PC-3 (cell line): ENCODE results near the gene CAMK2N2. TPM values are rescaled to one million over a fixed set of nuclear protein-coding genes. Genes with fewer than 3 reads are reported as not detected.

Source experiments
- ATAC-seq: fragments of 200-7000 bp; cut with Tn5 transposase; 2 replicates; pipeline ENCODE4 v1.9.1; 2020; ENCODE audit warnings: mild to moderate bottlenecking, moderate library complexity
- BruUV-seq: library from RNA; stranded (reverse); fragments of 400-500 nt; replicated peaks from 2 replicates; lab custom pipeline; 2021; lab: Mats Ljungman, UMichigan
- CTCF ChIA-PET: fragments of 300-600 bp; sonication (Branson Sonifier 250); formaldehyde crosslinking; loops from one replicate; lab custom pipeline; 2022; ENCODE audit warnings: antibody characterized with exemption; lab: Charles Lee
- POLR2A ChIA-PET: fragments of 300-600 bp; sonication (Branson Sonifier 250); formaldehyde crosslinking; loops from one replicate; lab custom pipeline; 2022; ENCODE audit warnings: antibody characterized with exemption; ENCODE audit not compliant: unreplicated experiment; lab: Charles Lee
- DNase-seq: peaks from one replicate; pipeline ENCODE4 v3.0.0-alpha.2; 2015
- H2AFZ ChIP-seq: fragments of 300-600 bp; sonication (generic); 2 replicates; pipeline ENCODE4 v1.6.0; 2016; ENCODE audit warnings: antibody characterized with exemption, low read length
- H3F3A ChIP-seq: fragments of 300-600 bp; sonication (generic); one replicate; pipeline ENCODE4 v1.6.0; 2017; ENCODE audit warnings: antibody characterized with exemption, low read length, control low read depth, mild to moderate bottlenecking; ENCODE audit not compliant: unreplicated experiment
- H3K27ac ChIP-seq: fragments of 300-600 bp; sonication (generic); 2 replicates; pipeline ENCODE4 v1.5.1; 2016; ENCODE audit warnings: mild to moderate bottlenecking, low read length
- H3K27me3 ChIP-seq: fragments of 300-600 bp; sonication (generic); 2 replicates; pipeline ENCODE4 v1.6.1; 2016; ENCODE audit warnings: low read length, mixed read lengths
- H3K36me3 ChIP-seq: fragments of 300-600 bp; sonication (generic); 2 replicates; pipeline ENCODE4 v1.6.1; 2016; ENCODE audit warnings: low read depth, mixed run types, low read length, mixed read lengths
- H3K4me1 ChIP-seq: fragments of 300-600 bp; sonication (generic); 2 replicates; pipeline ENCODE4 v1.5.1; 2016; ENCODE audit warnings: low read length; ENCODE audit not compliant: insufficient read depth
- H3K4me2 ChIP-seq: fragments of 300-600 bp; sonication (generic); 2 replicates; pipeline ENCODE4 v1.6.0; 2016; ENCODE audit warnings: low read length
- H3K4me3 ChIP-seq: fragments of 300-600 bp; sonication (generic); 2 replicates; pipeline ENCODE4 v1.5.1; 2016; ENCODE audit warnings: mild to moderate bottlenecking, low read length, mixed read lengths
- H3K79me2 ChIP-seq: fragments of 300-600 bp; sonication (generic); 2 replicates; pipeline ENCODE4 v1.6.1; 2017; ENCODE audit warnings: low read length, mixed read lengths
- H3K9ac ChIP-seq: fragments of 300-600 bp; sonication (generic); 2 replicates; pipeline ENCODE4 v1.6.0; 2016; ENCODE audit warnings: mild to moderate bottlenecking, low read length
- H3K9me2 ChIP-seq: fragments of 300-600 bp; sonication (generic); replicated peaks from 2 replicates; pipeline ENCODE4 v1.6.1; 2016; ENCODE audit warnings: mixed run types, low read length, mixed read lengths
- H3K9me3 ChIP-seq: fragments of 300-600 bp; sonication (generic); 2 replicates; pipeline ENCODE4 v1.6.1; 2016; ENCODE audit warnings: low read length, mixed read lengths
- H4K20me1 ChIP-seq: fragments of 300-600 bp; sonication (generic); 2 replicates; pipeline ENCODE4 v1.6.1; 2016; ENCODE audit warnings: low read length, mixed read lengths
- EZH2 ChIP-seq: fragments of 300-600 bp; sonication (generic); IDR thresholded peaks from one replicate; pipeline ENCODE4 v1.6.1; 2017; ENCODE audit warnings: antibody characterized with exemption, mild to moderate bottlenecking, low read length; ENCODE audit not compliant: unreplicated experiment
- EZH2phosphoT487 ChIP-seq: fragments of 300-600 bp; sonication (generic); IDR thresholded peaks from 2 replicates; pipeline ENCODE4 v1.6.1; 2018; ENCODE audit warnings: mild to moderate bottlenecking, antibody characterized with exemption, low read length, borderline replicate concordance
- intact Hi-C: fragments of 100-400 bp; cut with micrococcal nuclease; formaldehyde crosslinking; loops from 2 replicates; pipeline ENCODE4 v1.9.0; 2023
- total RNA-seq: library from RNA; depleted of rRNA; stranded (reverse); fragments of >200 nt; gene quantifications from 2 replicates; pipeline ENCODE4 v1.2.3, GENCODE V29; 2014
- TF ChIP-seq, protein P1 (sequence below): fragments of 300-600 bp; sonication (generic); conservative IDR thresholded peaks from 2 replicates; pipeline ENCODE4 v1.5.1; 2017; ENCODE audit warnings: antibody characterized with exemption, low read depth, mild to moderate bottlenecking, low read length

Gene CAMK2N2
- total RNA-seq, 1 experiment from 2014 or later, result 1.1 TPM

DNA sequence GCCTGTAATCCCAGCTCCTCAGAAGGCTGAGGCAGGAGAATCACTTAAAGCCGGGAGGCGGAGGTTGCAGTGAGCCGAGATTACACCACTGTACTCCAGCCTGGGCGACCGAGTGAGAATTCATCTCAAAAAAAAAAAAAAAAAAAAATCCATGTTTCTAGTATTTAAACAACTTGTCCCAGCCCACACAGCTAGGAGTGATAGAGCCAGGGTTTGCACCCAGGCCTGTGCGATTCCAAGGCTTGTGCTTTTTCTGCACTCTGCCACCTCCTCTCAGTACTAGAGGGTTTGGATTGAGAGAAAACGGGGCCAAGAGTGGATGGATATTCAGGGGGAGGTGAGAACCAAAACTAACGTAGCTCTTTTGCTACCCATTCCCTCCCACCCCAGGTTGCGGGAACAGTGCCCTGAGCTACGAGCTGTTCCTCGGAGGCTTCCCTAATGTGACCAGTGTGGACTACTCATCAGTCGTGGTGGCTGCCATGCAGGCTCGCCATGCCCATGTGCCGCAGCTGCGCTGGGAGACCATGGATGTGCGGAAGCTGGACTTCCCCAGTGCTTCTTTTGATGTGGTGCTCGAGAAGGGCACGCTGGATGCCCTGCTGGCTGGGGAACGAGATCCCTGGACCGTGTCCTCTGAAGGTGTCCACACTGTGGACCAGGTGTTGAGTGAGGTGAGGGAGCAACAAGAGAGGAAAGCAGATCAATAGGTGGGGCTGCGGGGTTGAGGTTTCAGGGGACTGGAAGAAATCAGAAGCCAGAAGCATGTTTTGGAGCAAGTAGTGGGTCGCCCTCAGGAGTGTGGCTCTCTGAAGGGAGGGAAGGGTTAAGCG is 4.1 kb downstream of the CAMK2N2 start:
- no peaks in the 10 kb centered on the region for H3K27me3 ChIP-seq
- no peaks in the 10 kb centered on the region for H3K36me3 ChIP-seq
- no peak overlapping the region for H3K9ac ChIP-seq
- no peak for ATAC-seq
- no peak overlapping the region for H3K4me3 ChIP-seq
- peaks cover 12% of the 10 kb centered on the region; the same call in 1 of the 2 replicates for H4K20me1 ChIP-seq
- ChIA-PET POLR2A (no interaction called here), CTCF (no interaction called here)
- H3K4me1 ChIP-seq, result peaks cover 18% of the 10 kb centered on the region
- H2AFZ ChIP-seq, result no peak overlapping the region
- DNase-seq, result no peak
- no peaks in the 10 kb centered on the region for H3K9me2 ChIP-seq
- TF ChIP-seq EZH2 (no peak), EZH2phosphoT487 (no peak)
- TF ChIP-seq, protein P1, sequence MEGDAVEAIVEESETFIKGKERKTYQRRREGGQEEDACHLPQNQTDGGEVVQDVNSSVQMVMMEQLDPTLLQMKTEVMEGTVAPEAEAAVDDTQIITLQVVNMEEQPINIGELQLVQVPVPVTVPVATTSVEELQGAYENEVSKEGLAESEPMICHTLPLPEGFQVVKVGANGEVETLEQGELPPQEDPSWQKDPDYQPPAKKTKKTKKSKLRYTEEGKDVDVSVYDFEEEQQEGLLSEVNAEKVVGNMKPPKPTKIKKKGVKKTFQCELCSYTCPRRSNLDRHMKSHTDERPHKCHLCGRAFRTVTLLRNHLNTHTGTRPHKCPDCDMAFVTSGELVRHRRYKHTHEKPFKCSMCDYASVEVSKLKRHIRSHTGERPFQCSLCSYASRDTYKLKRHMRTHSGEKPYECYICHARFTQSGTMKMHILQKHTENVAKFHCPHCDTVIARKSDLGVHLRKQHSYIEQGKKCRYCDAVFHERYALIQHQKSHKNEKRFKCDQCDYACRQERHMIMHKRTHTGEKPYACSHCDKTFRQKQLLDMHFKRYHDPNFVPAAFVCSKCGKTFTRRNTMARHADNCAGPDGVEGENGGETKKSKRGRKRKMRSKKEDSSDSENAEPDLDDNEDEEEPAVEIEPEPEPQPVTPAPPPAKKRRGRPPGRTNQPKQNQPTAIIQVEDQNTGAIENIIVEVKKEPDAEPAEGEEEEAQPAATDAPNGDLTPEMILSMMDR, result no peak
- H3K27ac ChIP-seq, result no peak overlapping the region
- no TSS peak for BruUV-seq
- no peaks in the 10 kb centered on the region for H3K9me3 ChIP-seq
- peaks cover 13% of the 10 kb centered on the region for H3K79me2 ChIP-seq
- H3F3A ChIP-seq, result no peaks in the 10 kb centered on the region
- intact Hi-C loops, result no loop called here
- no peak overlapping the region for H3K4me2 ChIP-seq

DNA sequence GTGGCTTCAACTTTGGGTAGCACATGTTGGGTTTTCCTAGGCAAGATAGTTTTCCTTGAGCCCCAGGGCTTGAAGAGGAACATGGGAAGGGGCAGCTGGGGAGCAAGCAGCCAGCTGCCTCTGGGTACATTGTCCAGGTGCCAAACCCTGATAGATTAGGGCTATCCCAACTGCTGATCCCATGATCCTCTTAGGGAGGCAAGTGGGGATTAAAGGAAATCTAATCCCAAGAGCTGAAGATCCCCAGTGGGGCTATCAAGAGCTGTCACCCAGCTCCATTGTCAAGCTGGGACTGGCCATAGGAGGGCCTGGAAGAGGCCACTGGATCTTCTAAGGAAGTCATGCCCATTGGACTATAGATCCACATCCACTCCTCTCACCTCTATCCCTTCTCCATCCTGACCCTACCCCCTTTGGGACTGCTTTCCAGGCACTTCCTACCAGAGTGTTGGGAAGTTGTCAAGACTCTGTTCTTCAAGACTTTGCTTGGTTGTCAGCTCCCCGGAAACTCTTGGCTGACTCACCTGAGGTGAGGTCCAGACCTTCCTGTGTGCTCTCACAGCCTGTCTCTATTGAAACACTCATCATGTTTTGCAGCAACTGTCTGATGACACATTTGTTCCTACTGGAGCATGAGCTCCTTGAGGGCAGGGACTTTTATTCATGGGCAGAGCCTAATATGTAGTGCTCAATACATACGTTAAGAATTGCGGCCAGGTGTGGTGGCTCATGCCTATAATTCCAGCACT is 5.9 kb downstream of the CAMK2N2 start:
- TF ChIP-seq EZH2, result no peak
- Histone ChIP-seq H3K36me3 (no peaks in the 10 kb centered on the region), H3K9me2 (no peaks in the 10 kb centered on the region), H3K27me3 (no peaks in the 10 kb centered on the region), H2AFZ (no peak overlapping the region), H3K4me3 (no peak overlapping the region), H4K20me1 (peaks cover 12% of the 10 kb centered on the region; the same call in 1 of the 2 replicates), H3K4me1 (peaks cover 11% of the 10 kb centered on the region), H3K79me2 (peaks cover 30% of the 10 kb centered on the region), H3K27ac (no peak overlapping the region), H3K4me2 (no peak overlapping the region), H3K9me3 (no peaks in the 10 kb centered on the region), H3K9ac (no peak overlapping the region), H3F3A (no peaks in the 10 kb centered on the region)
- no TSS peak for BruUV-seq
- peak; percentile 33 for ATAC-seq
- peak; percentile 76 for DNase-seq
- intact Hi-C loops, result no loop called here
- ChIA-PET CTCF (no interaction called here), POLR2A (no interaction called here)

DNA sequence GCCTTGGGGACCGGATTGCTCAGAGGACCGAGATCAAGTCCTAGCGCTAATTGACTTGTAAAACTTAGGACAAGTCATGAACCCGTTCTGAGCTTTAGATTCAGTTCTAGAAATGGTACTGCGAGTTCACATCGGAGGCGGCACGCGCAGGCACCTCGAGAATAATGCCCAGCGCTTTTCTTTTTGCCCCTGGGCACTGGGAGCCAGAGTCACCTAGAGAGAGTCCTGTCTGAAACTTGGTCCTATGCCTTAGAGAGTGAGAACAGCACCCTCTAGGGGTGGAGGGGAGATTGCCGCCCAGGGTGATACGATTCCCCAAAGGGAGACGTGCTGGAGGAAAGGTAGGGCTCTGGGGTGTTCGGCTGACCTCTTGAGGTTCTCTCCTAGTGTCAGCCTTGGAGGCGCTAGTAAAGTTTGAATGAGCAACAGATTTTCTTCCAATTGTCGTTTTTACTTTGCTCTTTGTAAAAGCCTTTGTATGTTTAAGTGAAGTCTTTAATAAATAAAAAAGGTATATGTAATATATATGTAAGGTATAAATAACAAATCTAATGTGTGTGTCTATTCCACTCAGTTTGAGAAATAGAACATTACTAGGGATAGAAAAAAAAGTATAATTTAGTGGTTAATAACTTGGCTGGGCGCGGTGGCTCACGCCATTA is 11.1 kb downstream of the CAMK2N2 start:
- H2AFZ ChIP-seq, result peak overlapping the region; percentile 83
- H3K9ac ChIP-seq, result peak overlapping the region; percentile 98
- TF ChIP-seq EZH2, result no peak
- TF ChIP-seq, protein P1, result peak; percentile 96
- BruUV-seq, result no TSS peak
- H3K9me2 ChIP-seq, result no peaks in the 10 kb centered on the region
- H3K4me3 ChIP-seq, result peak overlapping the region; percentile 96
- H3K79me2 ChIP-seq, result peaks cover 56% of the 10 kb centered on the region
- H3K27ac ChIP-seq, result peak overlapping the region; percentile 63
- ChIA-PET POLR2A (no interaction called here), CTCF (interaction anchor here (0.8 kb wide), 2 partner anchors 55 to 116 kb away, joined by 3 to 6 read pairs; no protein-coding TSS in a partner anchor)
- intact Hi-C loops, result loop anchor here (1.0 kb wide), 1 partner anchor 105 kb away; no protein-coding TSS in a partner anchor
- ATAC-seq (peak; percentile 68), DNase-seq (peak; percentile 98)
- no peaks in the 10 kb centered on the region for H3K9me3 ChIP-seq
- peaks cover 2% of the 10 kb centered on the region; the same call in 1 of the 2 replicates for H3K4me1 ChIP-seq
- H3K36me3 ChIP-seq, result no peaks in the 10 kb centered on the region
- peak overlapping the region; percentile 99 for H3K4me2 ChIP-seq
- no peaks in the 10 kb centered on the region for H3F3A ChIP-seq
- H4K20me1 ChIP-seq, result no peaks in the 10 kb centered on the region
- no peaks in the 10 kb centered on the region for H3K27me3 ChIP-seq
